Measurements from ENCODE around the gene SAMD4B. TPM values are rescaled to one million over a fixed set of nuclear protein-coding genes. Genes with fewer than 3 reads are reported as not detected.

SAMD4B gene
- total RNA-seq, 1 experiment from 2014 or later: 135 TPM

DNA sequence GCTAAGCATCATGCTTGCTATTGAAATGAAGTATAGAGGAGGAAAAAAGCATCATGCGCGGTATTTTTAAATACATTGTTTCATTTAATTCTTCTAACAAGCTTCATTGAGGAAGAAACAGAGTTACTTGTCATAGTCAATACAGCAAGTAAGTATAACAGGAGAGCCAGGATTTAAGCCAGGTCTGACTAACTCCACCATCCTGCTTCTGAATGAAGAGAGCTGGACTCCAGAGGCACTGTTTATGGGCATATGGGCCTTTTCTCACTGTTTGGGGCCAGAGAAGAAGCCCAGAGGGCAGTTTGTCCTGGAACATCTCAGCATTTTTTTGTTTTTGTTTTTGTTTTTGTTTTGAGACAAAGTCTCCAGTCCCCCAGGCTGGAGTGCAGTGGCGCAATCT, 7.9 kb downstream of the SAMD4B start:
- TF ChIP-seq, protein P1, sequence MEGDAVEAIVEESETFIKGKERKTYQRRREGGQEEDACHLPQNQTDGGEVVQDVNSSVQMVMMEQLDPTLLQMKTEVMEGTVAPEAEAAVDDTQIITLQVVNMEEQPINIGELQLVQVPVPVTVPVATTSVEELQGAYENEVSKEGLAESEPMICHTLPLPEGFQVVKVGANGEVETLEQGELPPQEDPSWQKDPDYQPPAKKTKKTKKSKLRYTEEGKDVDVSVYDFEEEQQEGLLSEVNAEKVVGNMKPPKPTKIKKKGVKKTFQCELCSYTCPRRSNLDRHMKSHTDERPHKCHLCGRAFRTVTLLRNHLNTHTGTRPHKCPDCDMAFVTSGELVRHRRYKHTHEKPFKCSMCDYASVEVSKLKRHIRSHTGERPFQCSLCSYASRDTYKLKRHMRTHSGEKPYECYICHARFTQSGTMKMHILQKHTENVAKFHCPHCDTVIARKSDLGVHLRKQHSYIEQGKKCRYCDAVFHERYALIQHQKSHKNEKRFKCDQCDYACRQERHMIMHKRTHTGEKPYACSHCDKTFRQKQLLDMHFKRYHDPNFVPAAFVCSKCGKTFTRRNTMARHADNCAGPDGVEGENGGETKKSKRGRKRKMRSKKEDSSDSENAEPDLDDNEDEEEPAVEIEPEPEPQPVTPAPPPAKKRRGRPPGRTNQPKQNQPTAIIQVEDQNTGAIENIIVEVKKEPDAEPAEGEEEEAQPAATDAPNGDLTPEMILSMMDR (conservative IDR thresholded peaks at IDR 0.05): no peak
- Mint-ChIP-seq H3K4me1 (peaks cover 0 to 2% of the 10 kb centered on the region in 2 experiments; a peak in 1 of 4 replicates), H3K4me3 (no peak overlapping the region), H3K27ac (no peak overlapping the region), H3K36me3 (ENCODE audit: insufficient read depth in 1 of 3, low read depth in 3 of 3) (peaks cover 14 to 60% (median 49%) of the 10 kb centered on the region in 3 experiments; a peak in 6 of 7 replicates), H3K27me3 (ENCODE audit: low read depth) (no peaks in the 10 kb centered on the region), H3K9me3 (no peaks in the 10 kb centered on the region)
- Histone ChIP-seq H3K23me2 (ENCODE audit: insufficient read length, low read depth, low read length, poor library complexity, severe bottlenecking) (no peaks in the 10 kb centered on the region), H3K27me3 (ENCODE audit: insufficient read depth, low read length) (no peaks in the 10 kb centered on the region; the same call in 1 of the 2 replicates), H4K8ac (replicated peaks; ENCODE audit: insufficient read length, low read depth, low read length) (no peak overlapping the region), H3K14ac (ENCODE audit: insufficient read depth, low read length) (no peak overlapping the region), H3K9me3 (ENCODE audit: control insufficient read depth, low read depth, low read length) (no peaks in the 10 kb centered on the region), H2BK12ac (ENCODE audit: insufficient read length, low read depth, low read length) (no peak overlapping the region), H3K18ac (ENCODE audit: insufficient read length, low read depth, low read length) (no peak overlapping the region), H3K79me1 (ENCODE audit: insufficient read depth, low read depth, low read length, poor library complexity, severe bottlenecking) (peaks cover 5% of the 10 kb centered on the region), H2AFZ (ENCODE audit: low read length) (no peak overlapping the region), H3K4ac (ENCODE audit: low read depth, low read length) (no peak overlapping the region), H4K20me1 (ENCODE audit: control insufficient read depth, insufficient read depth, insufficient read length) (no peaks in the 10 kb centered on the region), H3K4me2 (ENCODE audit: insufficient read depth, insufficient read length, low read length) (no peak overlapping the region), H4K5ac (ENCODE audit: insufficient read length, low read depth, low read length) (no peak overlapping the region), H3K56ac (ENCODE audit: insufficient read length, low read depth, low read length) (no peak overlapping the region), H2BK5ac (ENCODE audit: insufficient read length, low read length) (no peak overlapping the region), H2BK20ac (ENCODE audit: low read depth, low read length, poor library complexity, severe bottlenecking) (no peak overlapping the region), H3K79me2 (ENCODE audit: insufficient read depth, low read length) (no peaks in the 10 kb centered on the region), H2AK5ac (ENCODE audit: insufficient read length, low read length) (no peak overlapping the region), H3T11ph (ENCODE audit: low read length) (no peak overlapping the region), H3K4me1 (ENCODE audit: insufficient read depth, low read length) (no peaks in the 10 kb centered on the region), H3K9ac (ENCODE audit: extremely low read depth, insufficient read length, low read length) (no peak overlapping the region), H4K91ac (ENCODE audit: insufficient read length, low read depth, low read length) (no peak overlapping the region), H2BK15ac (ENCODE audit: low read depth, low read length) (no peak overlapping the region), H3K27ac (ENCODE audit: insufficient read length, low read depth, low read length) (no peak overlapping the region), H2BK120ac (ENCODE audit: low read depth, low read length, poor library complexity, severe bottlenecking) (no peak overlapping the region), H3K23ac (ENCODE audit: insufficient read length, low read depth, low read length) (no peak overlapping the region)
- no peak for DNase-seq
- WGBS (ENCODE audit: extremely low coverage, insufficient read length, low lambda C conversion rate): no CpG with 5 or more reads among the region's 3 CpGs
